Medulla oblongata (tissue), 1 donor: ENCODE data around the gene DGCR8.

Experiments used
- DNase-seq: peaks from one replicate; pipeline ENCODE4 v3.0.0-alpha.2; 2015; ENCODE audit errors: extremely low spot score

Gene DGCR8

GRCh38 chr22:20052309-20053259, 27.5 kb upstream of the DGCR8 start:
- no peak for DNase-seq

DNA sequence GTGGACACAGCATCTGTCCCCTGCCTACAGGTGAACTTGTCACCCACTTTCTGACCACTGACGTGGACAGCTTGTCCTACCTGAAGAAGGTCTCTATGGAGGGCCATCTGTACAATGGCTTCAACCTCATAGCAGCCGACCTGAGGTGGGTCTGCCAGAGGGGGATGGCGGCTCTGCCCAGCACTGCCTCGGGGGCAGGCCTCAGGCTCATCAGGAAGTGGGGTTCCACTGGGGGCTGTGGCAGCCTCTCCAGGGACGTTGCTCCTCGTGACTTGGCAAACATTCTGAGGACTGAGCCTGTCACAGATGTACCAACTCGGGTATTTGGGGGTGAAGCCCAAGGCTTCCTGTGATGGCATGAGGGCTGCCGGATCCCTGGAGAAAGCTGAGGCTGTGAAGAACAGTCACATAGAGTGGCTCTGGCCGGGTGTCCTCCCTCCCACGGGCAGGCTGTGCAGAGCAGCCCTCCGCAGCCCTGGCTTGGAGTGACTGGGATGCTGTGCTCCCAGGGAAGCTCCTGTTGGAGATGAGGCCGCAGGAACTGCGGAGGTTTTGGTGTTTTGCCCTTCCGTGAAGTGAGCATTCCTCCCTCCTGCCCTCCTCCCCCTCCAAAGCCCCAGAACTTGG, 26.5 kb upstream of the DGCR8 start:
- DNase-seq: no peak

DNA sequence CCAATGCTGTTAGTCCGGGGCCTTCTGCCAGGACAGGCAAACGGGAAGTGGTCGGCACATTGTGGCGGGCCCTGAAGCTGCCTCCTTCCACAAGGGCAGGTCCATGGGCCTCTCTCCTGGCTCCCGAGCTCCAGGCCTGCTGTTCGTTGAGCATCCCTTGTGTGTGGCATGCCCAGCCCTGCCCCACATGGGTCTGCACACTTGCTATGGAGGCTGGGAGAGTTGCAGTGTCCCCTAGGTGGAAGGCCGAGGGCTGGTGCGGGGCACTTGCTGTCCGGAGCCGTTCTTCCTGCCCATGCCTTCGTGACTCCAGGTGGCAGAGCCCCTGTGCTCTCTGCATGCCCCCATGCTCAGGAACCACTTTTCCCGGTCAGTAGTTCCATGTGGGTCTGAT, 26.0 kb upstream of the DGCR8 start:
- no peak for DNase-seq

- no peak for DNase-seq
Measured at GRCh38 chr22:20054485-20054884, 25.6 kb upstream of the DGCR8 start.

DNA sequence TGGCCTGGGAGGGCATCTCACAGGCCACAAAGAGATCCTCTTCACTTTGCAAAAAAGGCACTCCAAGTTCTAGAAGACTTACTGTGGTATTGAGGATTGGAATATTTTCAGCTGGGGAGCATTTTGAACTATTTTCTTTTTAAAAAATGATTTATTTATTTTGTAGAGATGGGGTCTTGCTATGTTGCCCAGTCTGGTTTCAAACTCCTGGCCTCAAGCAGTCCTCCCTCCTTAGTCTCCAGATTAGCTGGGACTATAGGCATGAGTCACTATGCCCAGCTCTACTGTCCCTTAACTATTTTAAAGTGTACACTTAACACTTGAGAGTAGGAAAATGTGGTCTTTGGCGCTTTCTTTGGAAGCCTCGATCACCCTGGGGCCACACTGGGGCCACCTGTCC, 24.9 kb upstream of the DGCR8 start:
- no peak for DNase-seq

- no peak for DNase-seq
Measured at GRCh38 chr22:20055654-20056053, 24.4 kb upstream of the DGCR8 start.

- DNase-seq: no peak
Measured at GRCh38 chr22:20056161-20056560, 23.9 kb upstream of the DGCR8 start.

DNA sequence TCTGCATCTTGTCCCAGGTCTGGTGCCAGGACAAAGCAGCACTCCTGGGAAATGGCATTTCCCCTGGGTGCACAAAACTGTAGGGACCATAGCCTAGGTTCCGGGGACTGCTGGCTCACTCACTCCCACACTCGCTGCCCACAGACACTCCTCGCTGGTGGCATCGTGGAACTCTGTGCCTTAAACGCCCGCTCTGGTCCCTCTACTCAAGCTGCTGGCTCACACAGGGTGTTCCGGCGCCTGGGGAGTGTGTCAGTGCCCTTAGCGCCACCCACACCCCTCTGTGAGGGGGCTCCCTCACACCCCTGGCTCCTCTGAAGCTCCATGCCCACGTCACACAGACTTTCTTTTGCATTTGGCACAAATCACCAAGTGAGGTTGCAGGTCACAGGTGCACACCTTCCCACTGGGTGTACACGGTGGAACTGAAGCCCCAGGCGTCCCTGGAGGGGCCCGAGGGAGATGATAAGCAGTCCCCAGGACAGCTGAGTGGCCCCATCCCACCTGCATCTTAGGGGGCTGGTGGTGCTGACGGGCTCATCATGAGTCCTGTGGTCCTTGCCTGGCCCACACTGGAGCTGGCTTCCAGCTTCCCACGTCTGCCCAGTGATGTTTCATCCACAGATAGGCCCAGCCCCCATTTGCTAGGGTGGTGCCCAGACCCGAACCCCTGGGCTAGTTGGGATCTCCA, 23.2 kb upstream of the DGCR8 start:
- DNase-seq: no peak

DNA sequence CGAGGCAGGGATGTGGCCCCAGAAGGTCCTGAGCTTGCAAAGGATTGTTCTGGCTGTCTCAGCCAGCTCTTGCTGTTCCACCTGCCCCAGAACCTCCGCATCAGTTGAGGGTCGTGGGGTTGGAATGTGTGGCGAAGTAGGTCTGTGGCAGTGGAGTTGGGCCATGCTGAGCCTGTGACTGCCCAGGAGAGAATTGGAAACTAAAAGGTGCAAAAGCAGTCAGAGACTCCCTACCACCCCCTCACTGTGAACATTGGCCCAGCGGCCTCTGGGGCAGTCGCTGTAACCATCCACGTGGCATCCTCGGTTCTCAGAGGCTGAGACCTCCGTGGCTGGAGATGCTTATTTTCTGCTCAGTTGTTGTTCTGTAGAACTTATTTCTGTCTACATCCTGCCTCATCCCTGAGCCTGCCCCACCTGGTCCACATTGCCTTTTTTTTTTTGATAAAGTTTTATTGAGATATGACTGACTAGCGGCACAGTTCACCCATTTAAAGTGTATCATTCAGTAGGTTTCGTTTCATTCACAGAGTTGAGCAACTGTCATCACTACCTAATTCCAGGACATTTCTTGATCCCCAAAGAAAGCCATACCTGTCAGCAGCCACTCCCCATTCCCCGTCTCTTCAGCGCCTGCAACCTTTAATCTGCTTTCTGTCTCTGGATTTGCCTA, 22.3 kb upstream of the DGCR8 start:
- DNase-seq: no peak

- no peak for DNase-seq
Measured at GRCh38 chr22:20058989-20059770, 20.9 kb upstream of the DGCR8 start.

- no peak for DNase-seq
Measured at GRCh38 chr22:20060700-20061480, 19.2 kb upstream of the DGCR8 start.

DNA sequence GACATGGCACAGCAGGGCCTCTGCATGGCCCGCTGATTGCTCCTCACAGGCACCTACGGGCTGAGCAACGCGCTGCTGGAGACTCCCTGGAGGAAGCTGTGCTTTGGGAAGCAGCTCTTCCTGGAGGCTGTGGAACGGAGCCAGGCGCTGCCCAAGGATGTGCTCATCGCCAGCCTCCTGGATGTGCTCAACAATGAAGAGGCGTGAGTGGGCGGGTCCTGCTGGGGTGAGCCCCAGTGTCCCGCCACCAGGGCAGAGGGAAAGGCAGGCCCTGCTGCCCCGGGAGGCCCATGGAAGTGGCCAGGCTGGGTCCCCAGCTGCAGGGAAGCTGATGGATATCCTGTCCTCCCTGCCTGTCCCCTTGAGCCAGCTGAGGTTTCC, 18.6 kb upstream of the DGCR8 start:
- DNase-seq: no peak

- DNase-seq: no peak
Measured at GRCh38 chr22:20062043-20062765, 17.8 kb upstream of the DGCR8 start.

- DNase-seq: no peak
Measured at GRCh38 chr22:20062766-20063083, 17.3 kb upstream of the DGCR8 start.

DNA sequence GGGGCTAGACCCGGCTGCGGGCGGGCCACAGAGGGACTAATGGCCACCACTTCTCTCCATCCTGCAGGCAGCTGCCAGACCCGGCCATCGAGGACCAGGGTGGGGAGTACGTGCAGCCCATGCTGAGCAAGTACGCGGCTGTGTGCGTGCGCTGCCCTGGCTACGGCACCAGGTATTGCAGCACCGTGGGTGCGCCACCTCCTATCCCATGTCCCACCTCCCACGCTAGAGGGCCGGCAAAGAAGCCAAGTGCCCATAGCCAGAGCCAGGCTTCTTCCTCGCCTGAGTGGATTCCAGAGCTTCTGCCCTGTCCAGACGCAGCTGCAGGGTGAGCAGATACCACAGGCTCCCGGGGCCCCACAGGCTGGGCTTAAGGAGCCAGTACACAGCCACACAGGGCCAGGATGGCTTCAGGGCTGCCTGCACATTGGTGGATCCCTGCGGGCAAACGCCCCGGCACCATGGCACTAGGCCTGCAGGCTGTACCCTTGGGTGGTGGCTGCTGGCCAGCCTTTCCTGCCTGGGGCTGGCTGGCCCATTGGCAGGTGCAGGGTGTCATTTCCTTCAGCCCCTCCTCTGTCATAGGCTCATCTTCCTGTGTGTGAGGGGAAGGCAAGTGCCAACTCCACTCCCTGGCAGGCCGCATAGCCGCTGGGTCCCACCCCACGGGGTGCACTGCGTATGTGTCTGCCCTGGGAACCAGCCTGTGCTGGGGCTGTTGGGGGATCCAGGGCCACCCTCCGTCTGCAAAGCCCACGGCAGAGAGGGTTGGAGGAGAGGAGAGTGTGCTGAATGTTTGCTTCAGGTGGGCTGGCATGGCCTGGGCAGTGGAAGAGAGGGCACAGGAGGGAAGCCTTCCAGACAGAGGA, 16.5 kb upstream of the DGCR8 start:
- DNase-seq: no peak

DNA sequence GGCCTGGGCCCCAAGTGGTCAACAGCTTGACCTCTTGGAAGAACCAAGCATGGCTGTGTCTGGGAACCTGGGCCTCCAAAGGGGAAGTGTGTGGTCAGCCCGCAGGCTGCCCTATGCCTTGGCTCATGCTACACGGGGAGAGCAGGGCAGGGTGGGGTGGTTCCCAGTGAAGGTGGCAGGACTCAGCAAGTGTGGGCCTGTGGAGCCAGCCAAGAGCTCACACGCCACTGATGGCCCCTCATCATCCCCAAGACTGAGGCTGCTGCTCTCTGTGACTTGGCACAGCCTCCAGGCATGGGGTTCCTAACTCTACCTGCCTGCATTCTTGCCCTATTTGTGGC, 15.9 kb upstream of the DGCR8 start:
- DNase-seq: no peak

DNA sequence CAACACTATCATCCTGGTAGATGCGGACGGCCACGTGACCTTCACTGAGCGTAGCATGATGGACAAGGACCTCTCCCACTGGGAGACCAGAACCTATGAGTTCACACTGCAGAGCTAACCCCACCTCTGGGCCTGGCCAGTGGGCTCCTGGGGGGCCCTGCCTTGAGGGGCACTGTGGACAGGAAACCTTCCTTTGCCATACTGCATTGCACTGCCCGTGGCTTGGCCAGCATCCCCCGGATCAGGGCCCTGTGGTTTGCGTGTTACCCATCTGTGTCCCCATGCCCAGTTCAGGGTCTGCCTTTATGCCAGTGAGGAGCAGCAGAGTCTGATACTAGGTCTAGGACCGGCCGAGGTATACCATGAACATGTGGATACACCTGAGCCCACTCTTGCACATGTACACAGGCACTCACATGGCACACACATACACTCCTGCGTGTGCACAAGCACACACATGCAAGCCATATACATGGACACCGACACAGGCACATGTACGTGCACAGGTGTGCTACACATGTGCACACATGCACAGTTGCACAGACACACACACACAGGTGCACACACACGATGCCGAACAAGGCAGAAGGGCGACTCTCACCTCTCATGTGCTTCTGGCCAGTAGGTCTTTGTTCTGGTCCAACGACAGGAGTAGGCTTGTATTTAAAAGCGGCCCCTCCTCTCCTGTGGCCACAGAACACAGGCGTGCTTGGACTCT, 15.3 kb upstream of the DGCR8 start:
- no peak for DNase-seq

DNA sequence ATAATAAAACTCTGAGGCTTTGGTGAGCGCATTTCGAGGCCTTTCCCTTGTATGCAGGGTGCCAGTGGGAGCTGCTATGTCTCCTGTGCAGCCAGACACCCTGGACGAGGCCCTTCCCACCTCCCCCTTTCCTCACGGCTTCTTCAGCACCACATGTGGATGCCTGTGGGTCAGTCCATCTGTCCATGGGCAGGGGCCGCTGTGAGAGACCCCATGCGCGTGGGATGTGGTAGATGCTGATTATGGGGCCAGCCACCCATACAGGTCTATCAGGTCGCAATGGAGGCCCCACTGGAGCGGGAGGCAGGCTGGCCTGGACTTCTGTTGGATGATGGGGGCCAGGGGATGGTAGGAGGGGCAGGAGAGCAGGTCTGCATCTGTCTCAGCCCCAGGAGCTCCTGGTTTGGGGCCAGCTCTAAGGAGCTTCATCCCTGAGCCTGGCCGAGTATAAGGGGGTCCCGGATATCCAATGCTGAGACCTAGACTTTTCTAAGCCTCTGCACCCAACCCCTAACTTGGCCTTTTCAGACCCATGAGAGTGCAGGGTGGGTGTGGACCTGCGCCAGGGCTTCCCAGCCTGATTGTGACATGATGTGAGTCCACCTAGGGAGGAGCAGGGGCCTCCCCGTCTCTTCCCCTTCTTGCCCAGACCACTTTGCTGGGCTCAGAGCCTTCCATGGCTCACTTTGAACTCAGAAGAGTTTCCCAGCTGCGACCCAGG, 14.0 kb upstream of the DGCR8 start:
- no peak for DNase-seq
